GM18508 (cell line): Measurements from ENCODE around the gene DDX31.

Source experiments
- ATAC-seq: cut with Tn5 transposase; IDR thresholded peaks from one replicate; pipeline ENCODE4 v1.9.1; 2021; ENCODE audit warnings: moderate number of reproducible peaks; ENCODE audit not compliant: insufficient read depth, unreplicated experiment

The DDX31 gene

GRCh38 chr9:132552041-132552440 lies 117.7 kb downstream of the DDX31 start:
- no peak for ATAC-seq

DNA sequence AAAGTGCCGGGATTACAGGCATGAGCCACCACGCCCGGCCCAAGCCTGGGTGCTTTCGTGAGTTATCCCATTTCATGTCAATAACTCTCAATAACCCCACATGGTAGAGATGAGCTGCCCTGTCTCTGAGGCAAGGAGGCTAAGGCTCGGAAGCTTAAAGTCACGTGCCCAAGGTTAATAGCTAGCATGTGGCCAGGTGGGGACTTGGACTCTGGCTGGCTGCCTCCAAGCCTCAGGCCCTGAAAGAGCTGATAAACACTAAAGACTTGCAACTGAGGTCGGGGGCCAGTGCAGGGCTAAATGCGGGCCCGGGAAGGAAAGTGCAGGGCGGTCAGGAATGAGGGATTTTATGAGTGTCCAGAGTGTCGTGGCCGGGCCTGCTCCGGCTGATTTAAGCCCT lies 118.2 kb downstream of the DDX31 start:
- no peak for ATAC-seq

DNA sequence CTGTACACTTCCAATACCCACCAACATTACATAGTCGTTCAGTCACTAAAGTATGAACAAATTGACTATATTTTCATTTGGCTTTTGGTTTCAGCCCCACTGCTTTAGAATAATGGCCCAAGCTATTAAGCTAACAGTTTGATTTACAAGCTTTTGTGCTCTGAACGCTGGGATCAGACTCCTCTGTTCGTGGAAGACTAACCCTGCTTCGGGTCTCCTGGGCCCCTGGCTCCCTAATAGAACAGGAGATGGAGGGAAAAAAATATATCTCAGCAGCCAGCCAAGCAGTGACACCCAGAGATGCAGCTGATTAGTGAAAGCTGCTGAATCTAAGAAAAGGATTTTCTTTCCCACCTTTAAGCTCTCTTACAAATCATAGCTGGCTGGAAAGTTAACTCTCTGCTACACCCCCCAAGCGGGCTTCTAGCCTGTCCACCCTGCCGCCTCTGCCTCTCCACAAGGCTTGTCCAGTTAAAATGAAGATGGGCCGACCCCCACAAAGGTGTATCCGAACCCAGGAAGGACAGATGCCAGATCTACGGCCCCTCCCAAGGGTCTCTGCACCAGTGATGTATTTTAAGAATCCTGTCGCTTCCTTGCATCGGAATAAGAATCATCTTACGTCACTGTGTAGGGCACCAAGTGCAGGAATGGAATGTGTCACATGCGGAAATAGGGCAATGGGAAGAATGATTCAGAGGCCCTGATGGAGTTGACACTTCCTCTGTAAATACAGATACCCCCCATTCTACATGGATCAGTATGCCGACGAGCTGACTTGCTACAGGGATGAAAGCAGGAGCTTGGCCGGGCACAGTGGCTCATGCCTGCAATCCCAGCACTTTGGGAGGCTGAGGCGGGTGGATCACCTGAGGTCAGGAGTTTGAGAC lies 120.8 kb downstream of the DDX31 start:
- no peak for ATAC-seq

DNA sequence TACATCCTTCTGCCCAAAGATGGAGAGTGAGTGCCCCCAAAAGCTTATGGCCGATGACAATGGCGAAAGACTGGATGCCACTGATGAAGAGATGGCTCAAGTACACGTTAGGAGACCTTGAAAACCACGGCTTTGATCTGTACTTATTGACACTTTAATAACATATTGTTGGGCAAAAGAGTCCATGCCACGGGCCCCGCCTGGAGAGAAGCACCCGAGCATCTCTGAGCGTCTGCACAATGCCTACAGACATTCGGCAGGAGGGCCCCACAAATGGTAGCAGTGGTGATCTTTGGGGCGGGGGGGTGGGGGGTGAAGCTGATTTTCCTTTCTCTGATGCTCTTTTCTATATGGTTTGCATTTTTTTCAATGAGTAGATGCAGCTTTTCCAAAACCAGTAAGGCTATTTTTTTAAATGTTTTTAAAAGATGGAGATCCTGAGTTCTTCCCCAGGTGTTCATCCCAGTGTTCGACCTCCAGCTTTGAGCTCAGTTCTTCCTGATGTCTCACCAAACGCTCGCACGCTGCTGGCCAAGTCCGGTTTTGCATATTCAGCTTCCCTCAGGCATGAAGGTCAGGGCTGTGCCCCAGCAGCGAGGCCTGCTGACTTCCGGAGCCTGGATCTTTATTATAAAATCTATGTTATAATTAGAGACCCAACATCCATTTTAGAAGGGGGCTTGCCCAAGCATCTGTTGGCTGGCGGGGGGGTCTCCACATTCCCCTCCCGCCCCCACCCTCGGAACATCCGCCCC lies 121.6 kb downstream of the DDX31 start:
- no peak for ATAC-seq

- ATAC-seq = no peak
Measured at GRCh38 chr9:132547436-132547835, 122.3 kb downstream of the DDX31 start.

DNA sequence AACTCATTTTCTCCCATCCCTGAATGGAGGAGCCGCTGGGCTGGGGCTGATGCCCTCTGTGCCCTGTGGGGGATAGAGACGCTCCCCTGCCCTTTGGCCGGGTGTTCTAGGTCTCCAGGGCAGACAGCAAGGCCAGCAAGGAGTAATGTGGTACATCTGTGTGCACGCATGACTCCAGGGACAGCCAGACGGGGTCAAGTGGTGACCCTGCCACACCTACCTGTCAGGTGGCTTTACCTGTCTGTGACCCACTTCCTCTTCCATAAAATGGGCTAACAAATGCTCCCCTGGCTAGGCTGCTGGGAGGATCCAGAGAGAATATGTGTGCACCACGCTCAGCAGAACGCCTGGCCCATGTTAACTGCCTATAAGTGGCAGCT lies 122.7 kb downstream of the DDX31 start:
- no peak for ATAC-seq

DNA sequence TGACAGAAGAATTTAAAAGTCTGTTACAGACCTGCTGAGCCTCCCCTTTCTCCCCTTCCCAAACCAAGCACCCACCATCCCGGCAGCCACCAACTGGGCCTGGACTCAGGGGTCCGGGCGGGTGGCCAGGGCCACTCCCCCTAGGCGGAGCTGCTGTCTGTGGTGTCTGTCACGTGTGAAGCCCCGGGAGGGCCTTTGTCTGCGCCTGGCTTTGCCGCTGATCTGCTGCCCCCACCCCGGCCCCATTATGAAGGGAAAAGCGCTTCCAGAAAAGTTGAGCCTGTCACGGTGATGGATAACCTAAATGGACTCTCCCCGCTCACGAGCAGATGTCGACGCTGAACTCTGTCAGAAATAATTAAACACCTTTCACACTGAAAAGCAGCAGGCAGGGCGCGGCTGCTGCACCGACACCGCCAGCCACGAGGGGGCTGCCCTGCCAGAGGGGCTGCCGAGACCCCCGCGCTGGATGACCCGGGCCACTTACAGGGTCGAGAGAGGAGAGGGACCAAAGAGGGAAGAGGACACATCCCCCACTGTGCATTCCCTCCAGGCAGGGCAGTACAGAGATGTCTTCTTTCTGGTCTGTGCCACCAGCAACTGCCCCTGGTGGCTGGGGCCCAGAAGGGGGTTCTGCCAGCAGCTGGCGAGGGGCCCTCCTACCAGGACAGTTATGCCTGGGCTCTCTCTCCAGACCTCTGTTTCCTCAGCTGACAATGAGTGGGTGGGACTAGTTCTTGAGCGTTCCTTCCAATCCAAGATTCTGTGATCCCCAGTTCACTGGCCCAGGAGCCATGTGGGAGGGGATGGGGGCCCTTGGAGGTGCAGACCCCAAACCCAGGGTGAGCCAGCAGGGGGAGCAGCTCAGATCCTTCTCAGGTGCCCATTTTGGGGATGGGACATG lies 123.4 kb downstream of the DDX31 start:
- no peak for ATAC-seq

GRCh38 chr9:132545578-132545977 lies 124.2 kb downstream of the DDX31 start:
- no peak for ATAC-seq

GRCh38 chr9:132543960-132544359 lies 125.8 kb downstream of the DDX31 start:
- ATAC-seq = no peak

- ATAC-seq = no peak
Measured at GRCh38 chr9:132543251-132543650, 126.5 kb downstream of the DDX31 start.
